Memory B cell (primary cell): ENCODE measurements around the gene PSMB10.
"Not testable (repeated sequence)": the region's sequence is repeated elsewhere in the genome, so short reads cannot be mapped to it uniquely, and the experiment has no call there.

Source experiments
- ATAC-seq: fragments of 150-1000 bp; cut with Tn5 transposase; 2 replicates; pipeline ENCODE4 v1.10.0; 2021; ENCODE audit warnings: low read depth, mild to moderate bottlenecking, moderate library complexity
- DNase-seq, 2 donors: peaks; one replicate each; pipeline ENCODE4 v3.0.0; 2022; ENCODE audit warnings: low spot score in 2 of 2
- H3K27ac Mint-ChIP-seq: one replicate; pipeline ENCODE4 v1.8.0; 2022; ENCODE audit warnings: mild to moderate bottlenecking, moderate library complexity, mixed read lengths
- H3K27me3 Mint-ChIP-seq: one replicate; pipeline ENCODE4 v1.8.0; 2022; ENCODE audit warnings: mixed read lengths
- H3K36me3 Mint-ChIP-seq: one replicate; pipeline ENCODE4 v1.8.0; 2022; ENCODE audit warnings: mild to moderate bottlenecking, mixed read lengths
- H3K4me1 Mint-ChIP-seq: one replicate; pipeline ENCODE4 v1.8.0; 2022; ENCODE audit warnings: mixed read lengths
- H3K4me3 Mint-ChIP-seq: one replicate; pipeline ENCODE4 v1.8.0; 2022; ENCODE audit warnings: mild to moderate bottlenecking, moderate library complexity, mixed read lengths
- H3K9me3 Mint-ChIP-seq: one replicate; pipeline ENCODE4 v1.8.0; 2022; ENCODE audit warnings: mixed read lengths

PSMB10 gene

DNA sequence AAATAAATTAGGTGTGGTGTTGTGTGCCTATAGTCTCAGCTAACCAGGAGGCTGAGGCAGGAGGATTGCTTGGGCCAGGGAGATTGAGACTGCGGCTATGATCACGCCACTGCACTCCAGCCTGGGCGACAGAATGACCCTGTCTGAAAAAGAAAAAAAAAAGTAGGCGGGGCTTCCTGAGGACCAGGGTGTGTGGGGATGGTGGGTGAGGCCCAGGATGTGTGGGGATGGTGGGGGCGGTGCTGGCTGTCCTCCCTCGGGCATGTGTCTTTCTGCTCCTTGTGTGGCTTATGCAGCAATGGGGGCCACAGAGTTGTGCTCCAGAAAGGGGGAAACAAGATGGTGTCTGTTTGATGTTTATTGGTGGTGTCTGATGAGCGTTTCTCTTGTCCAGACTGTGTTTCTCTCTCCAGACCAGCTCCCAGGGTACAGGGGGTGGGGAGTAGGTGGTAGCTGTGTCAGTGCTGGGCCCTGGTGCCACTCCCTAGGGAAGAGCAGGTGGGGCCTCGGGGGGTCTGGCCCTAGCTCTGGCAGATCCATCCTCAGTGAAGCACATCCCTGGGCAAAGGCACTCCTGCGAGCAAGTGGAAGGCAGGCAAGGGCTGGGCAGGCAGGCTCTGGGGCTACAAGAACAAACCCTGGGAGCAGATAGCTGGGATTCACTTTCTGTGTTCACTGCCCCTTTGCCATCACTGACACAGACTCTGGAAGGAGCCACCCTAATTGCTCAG is 5.0 kb upstream of the PSMB10 start:
- peaks cover 20% of the 10 kb centered on the region for H3K4me1 Mint-ChIP-seq
- no peak overlapping the region for H3K4me3 Mint-ChIP-seq
- DNase-seq (no peak), ATAC-seq (no peak)
- peaks cover 2% of the 10 kb centered on the region for H3K36me3 Mint-ChIP-seq
- no peak overlapping the region for H3K27ac Mint-ChIP-seq
- no peaks in the 10 kb centered on the region for H3K27me3 Mint-ChIP-seq
- H3K9me3 Mint-ChIP-seq: no peaks in the 10 kb centered on the region

DNA sequence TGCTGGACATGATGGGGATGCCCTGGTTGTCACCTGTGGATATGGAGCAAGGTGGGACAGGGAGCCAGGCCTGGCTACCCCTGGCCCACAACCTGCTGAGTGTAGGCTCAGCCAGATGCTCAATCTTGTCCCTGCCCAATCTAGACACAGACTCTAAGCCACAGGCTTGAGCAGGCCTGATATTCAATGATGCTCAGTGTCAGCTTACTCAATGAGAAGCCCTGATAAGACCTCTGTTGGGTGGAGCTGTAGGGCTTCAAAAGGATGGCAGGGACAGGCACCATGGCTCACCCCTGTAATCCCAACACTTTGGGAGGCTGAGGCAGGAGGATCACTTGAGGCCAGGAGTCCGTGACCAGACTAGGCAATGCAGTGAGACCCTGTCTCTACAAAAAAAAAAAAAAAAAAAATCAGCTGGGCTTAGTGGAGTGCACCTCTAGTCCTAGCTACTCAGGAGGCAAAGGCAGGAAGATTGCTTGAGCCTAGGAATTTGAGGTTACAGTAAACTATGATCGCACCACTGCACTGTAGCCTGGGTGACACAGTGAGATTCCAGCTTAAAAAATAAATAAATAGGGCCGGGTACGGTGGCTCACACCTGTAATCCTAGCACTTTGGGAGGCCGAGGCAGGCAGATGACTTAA is 3.9 kb upstream of the PSMB10 start:
- H3K4me3 Mint-ChIP-seq: no peak overlapping the region
- no peaks in the 10 kb centered on the region for H3K9me3 Mint-ChIP-seq
- H3K4me1 Mint-ChIP-seq: peaks cover 20% of the 10 kb centered on the region
- peak overlapping the region; percentile 42 for H3K27ac Mint-ChIP-seq
- DNase-seq: no peak
- ATAC-seq: no peak
- no peaks in the 10 kb centered on the region for H3K36me3 Mint-ChIP-seq
- no peaks in the 10 kb centered on the region for H3K27me3 Mint-ChIP-seq

GRCh38 chr16:67939507-67940445 is 3.1 kb upstream of the PSMB10 start:
- Mint-ChIP-seq H3K4me3 (peak overlapping the region; percentile 11), H3K27me3 (no peaks in the 10 kb centered on the region), H3K4me1 (peaks cover 27% of the 10 kb centered on the region), H3K9me3 (no peaks in the 10 kb centered on the region), H3K27ac (peak overlapping the region; percentile 42), H3K36me3 (peaks cover 5% of the 10 kb centered on the region)
- ATAC-seq: no peak
- DNase-seq: peak in 1 of 2 donors; percentile 25

DNA sequence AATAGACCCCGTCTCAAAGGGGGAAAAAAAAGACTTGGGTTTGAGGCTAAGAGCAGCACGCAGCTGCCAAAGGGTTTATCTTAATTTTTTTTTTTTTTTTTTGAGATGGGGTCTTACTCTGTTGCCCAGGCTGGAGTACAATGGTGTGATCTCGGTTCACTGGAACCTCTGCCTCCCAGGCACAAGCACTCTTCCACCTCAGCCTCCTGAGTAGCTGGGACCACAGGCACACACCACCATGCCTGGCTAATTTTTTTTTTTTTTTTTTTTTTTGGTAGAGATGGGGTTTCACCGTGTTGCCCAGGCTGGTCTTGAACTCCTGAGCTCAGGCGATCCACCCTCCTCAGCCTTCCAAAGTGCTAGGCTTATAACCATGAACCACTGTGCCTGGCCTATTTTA is 1.1 kb upstream of the PSMB10 start:
- ATAC-seq, DNase-seq, H3K27me3 Mint-ChIP-seq, H3K9me3 Mint-ChIP-seq, H3K4me3 Mint-ChIP-seq: not testable (repeated sequence)
- Mint-ChIP-seq H3K27ac (peak overlapping the region; percentile 86), H3K4me1 (peaks cover 27% of the 10 kb centered on the region), H3K36me3 (peaks cover 13% of the 10 kb centered on the region)

DNA sequence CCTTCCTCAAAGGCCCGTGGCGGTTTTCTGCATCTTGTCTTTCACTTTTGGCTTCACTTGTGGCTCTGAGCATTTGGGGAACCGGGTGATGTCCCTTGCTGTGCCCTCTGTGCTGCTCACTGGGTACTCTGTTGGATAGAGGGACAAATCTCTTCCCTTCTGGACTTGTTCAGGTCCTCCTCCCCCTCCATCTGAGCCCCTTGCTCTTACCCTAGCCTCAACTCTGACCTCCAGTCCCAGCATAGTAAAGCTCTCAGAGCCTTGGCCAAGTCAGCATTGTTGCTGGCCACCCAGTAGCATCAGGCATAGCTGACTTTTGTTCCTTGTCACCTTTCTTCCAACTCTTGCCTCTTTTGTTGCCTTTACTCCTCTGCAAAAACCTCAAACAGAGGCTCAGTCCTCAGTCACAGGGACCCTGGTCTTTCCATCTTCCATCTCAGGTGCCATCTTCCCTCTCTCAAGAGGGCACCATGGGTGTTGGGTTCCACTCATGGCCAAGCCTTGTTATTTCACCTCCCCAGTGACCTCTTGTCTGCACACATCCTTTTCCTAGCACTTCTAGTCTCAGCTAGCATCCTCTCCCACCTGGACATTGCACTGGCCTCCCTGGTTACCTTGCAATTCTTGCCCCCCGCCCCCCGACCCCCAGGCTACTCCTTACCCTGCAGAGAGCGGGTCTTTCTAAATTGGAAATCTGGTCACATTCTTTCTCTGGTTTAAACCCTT is 393 bp upstream of the PSMB10 start:
- H3K36me3 Mint-ChIP-seq: peaks cover 13% of the 10 kb centered on the region
- DNase-seq: peak in 1 of 2 donors; percentile 78

DNA sequence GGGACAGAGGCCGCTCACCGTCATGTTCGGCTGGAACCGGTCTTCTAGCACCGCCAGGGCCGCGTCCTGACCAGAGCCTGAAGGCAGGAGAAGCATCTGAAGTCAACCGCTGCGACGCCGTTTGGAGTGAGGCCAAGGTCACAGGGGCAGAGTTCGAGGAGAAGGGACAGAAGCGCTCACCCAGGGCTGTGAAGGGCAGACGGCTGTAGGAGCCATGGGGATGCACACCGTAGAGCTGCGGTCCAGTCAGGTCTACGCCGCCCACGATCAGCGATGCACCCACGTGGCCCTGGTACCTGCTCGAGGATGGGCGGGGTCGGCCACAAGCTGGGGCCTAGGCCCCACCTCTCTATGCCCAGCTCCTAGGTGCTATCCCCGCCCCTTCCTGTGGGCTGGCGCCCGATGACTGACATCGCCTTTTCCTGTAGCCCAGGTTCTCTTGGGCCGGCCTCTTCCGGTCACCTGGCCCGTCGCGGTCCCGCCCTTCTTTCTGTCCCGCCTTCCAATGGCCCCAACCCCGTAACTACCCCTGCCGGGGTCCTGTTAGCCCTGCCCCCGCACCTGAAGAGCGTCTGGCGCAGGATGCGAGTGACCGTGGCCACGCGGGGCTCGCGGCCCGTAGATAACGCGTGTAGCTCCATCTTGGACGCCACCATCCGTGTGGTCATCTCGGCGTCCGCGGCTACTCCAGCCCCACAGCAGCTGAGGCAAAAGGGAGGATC is 1.1 kb downstream of the PSMB10 start:
- H3K27me3 Mint-ChIP-seq: no peaks in the 10 kb centered on the region
- peaks cover 22% of the 10 kb centered on the region for H3K4me1 Mint-ChIP-seq
- peak overlapping the region; percentile 86 for H3K27ac Mint-ChIP-seq
- no peaks in the 10 kb centered on the region for H3K9me3 Mint-ChIP-seq
- ATAC-seq: peak; percentile 88
- peaks cover 13% of the 10 kb centered on the region for H3K36me3 Mint-ChIP-seq
- DNase-seq: peak; percentile 75 to 88
- H3K4me3 Mint-ChIP-seq: peak overlapping the region; percentile 92

More for the DNA sequence above, 393 bp upstream of the PSMB10 start:
- no peaks in the 10 kb centered on the region for H3K27me3 Mint-ChIP-seq
- peaks cover 25% of the 10 kb centered on the region for H3K4me1 Mint-ChIP-seq
- H3K9me3 Mint-ChIP-seq: no peaks in the 10 kb centered on the region
- H3K4me3 Mint-ChIP-seq: peak overlapping the region; percentile 92
- H3K27ac Mint-ChIP-seq: peak overlapping the region; percentile 86
- peak; percentile 68 for ATAC-seq

GRCh38 chr16:67935101-67935401 is 1.6 kb downstream of the PSMB10 start:
- H3K9me3 Mint-ChIP-seq: no peaks in the 10 kb centered on the region
- peak overlapping the region; percentile 86 for H3K27ac Mint-ChIP-seq
- peaks cover 18% of the 10 kb centered on the region for H3K4me1 Mint-ChIP-seq
- peaks cover 13% of the 10 kb centered on the region for H3K36me3 Mint-ChIP-seq
- peak overlapping the region; percentile 92 for H3K4me3 Mint-ChIP-seq
- ATAC-seq: no peak
- H3K27me3 Mint-ChIP-seq: no peaks in the 10 kb centered on the region
- no peak for DNase-seq

- Mint-ChIP-seq H3K9me3 (no peaks in the 10 kb centered on the region), H3K27ac (peak overlapping the region; percentile 86), H3K4me3 (peak overlapping the region; percentile 8), H3K4me1 (peaks cover 14% of the 10 kb centered on the region), H3K36me3 (peaks cover 13% of the 10 kb centered on the region), H3K27me3 (no peaks in the 10 kb centered on the region)
- ATAC-seq (no peak), DNase-seq (no peak)
Observed at GRCh38 chr16:67934306-67935100, 2.1 kb downstream of the PSMB10 start.

DNA sequence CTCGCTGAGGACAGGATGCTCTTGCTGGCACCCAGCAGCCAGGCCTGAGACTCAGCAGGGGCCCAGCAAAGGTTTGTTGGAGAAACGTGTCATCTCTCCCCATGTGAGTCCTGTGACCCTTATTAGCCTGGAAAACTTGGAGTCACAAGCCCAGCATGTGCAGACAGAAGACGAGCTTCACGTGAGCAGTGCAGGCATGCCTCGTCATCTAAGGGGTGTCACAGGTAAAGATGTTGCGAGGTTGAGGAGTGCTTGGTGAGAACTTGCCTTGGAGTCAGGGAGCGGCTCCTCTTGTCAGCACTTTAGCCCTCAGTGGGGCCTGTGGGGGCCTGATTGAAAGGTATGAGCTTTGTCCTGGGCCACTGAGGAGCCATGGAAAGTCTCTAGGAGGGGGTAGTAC is 2.8 kb downstream of the PSMB10 start:
- no peak for DNase-seq

DNA sequence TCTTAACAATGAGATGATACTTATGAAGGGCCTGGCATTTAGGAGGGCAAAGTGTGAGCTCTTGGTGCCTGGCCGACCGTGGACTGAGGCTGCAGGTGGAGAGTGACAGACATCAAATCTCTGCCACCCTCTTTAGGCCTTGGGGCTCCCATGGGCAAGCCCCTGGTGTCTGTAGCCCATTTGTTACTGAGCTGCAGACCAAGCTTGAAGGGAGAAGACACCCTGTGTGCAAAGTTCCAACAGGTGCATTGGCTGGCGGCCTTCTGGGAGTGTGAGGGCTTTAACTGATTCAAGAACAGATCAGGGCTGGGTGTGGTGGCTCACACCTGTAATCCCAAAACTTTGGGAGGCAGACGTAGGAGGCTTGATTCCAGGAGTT is 4.2 kb downstream of the PSMB10 start:
- Mint-ChIP-seq H3K4me3 (no peak overlapping the region), H3K27ac (no peak overlapping the region), H3K27me3 (no peaks in the 10 kb centered on the region), H3K4me1 (peaks cover 18% of the 10 kb centered on the region), H3K36me3 (peaks cover 16% of the 10 kb centered on the region), H3K9me3 (no peaks in the 10 kb centered on the region)
- DNase-seq (no peak), ATAC-seq (no peak)

More for the DNA sequence above, 2.8 kb downstream of the PSMB10 start:
- Mint-ChIP-seq H3K27me3 (no peaks in the 10 kb centered on the region), H3K36me3 (peaks cover 13% of the 10 kb centered on the region), H3K4me3 (no peak overlapping the region), H3K27ac (no peak overlapping the region), H3K4me1 (peaks cover 14% of the 10 kb centered on the region), H3K9me3 (no peaks in the 10 kb centered on the region)
- no peak for ATAC-seq

- Mint-ChIP-seq H3K36me3 (peaks cover 16% of the 10 kb centered on the region), H3K9me3 (no peaks in the 10 kb centered on the region), H3K4me3 (no peak within 1 kb of the TSS), H3K27ac (no peak within 1 kb of the TSS), H3K4me1 (peaks cover 12% of the 10 kb centered on the region), H3K27me3 (no peaks in the 10 kb centered on the region)
- ATAC-seq (no peak), DNase-seq (no peak)
Observed at GRCh38 chr16:67931712-67932461, 4.8 kb downstream of the PSMB10 start, which contains the start of gene CTRL. CTRL (minus strand) TSS chr16:67931862; CDS start chr16:67931852, 10 bp downstream.

DNA sequence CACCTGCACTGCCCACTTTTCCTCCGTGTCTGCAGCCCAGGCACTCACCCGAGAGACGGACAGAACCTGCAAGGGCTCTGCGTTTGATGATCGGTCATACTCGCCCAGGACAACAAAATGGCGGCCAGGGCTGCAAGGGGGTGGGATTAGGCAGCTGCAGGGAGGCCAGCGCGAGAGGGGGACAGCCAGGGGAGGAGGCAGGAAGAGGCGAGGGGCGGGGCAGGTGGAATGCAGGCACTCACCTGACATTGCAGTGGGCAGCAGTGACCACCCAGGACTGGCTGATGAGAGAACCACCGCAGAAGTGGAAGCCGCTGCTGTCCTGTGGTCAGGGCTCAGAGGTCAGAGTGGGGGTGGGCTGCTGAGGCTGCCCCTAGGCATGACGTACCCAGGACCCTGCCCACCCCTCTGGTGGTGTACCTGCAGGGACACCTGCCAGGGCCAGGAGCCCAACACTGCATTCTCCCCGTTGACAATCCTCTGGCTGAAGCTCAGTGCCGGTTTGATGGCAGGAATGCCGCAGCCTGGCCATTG is 5.9 kb downstream of the PSMB10 start:
- H3K9me3 Mint-ChIP-seq: no peaks in the 10 kb centered on the region
- H3K36me3 Mint-ChIP-seq: peaks cover 16% of the 10 kb centered on the region
- DNase-seq (no peak), ATAC-seq (no peak)
- H3K4me1 Mint-ChIP-seq: peaks cover 20% of the 10 kb centered on the region
- no peak overlapping the region for H3K27ac Mint-ChIP-seq
- no peak overlapping the region for H3K4me3 Mint-ChIP-seq
- no peaks in the 10 kb centered on the region for H3K27me3 Mint-ChIP-seq
